Endothelial cell of umbilical vein (primary cell): Measurements from ENCODE around the gene INPP5A. TPM values are rescaled to one million over a fixed set of nuclear protein-coding genes. Genes with fewer than 3 reads are reported as not detected.

Experiments used
- BruUV-seq: library from RNA; stranded (reverse); fragments of 400-500 nt; replicated peaks from 2 replicates; lab custom pipeline; 2021; lab: Mats Ljungman, UMichigan
- CTCF ChIA-PET: fragments of 300-600, 350-600 bp; sonication (Branson Sonifier 250); formaldehyde crosslinking; loops from one replicate; lab custom pipeline; 2021; ENCODE audit warnings: antibody characterized with exemption, inconsistent platforms; lab: Charles Lee
- POLR2A ChIA-PET: fragments of 300-600, 350-600 bp; sonication (Branson Sonifier 250); formaldehyde crosslinking; loops from one replicate; lab custom pipeline; 2021; ENCODE audit warnings: antibody characterized with exemption, inconsistent platforms; lab: Charles Lee
- DNase-seq: peaks from one replicate; pipeline ENCODE4 v3.0.0-alpha.2; 2011; ENCODE audit warnings: low read depth, low spot score
- FAIRE-seq: peaks from 2 replicates; lab custom pipeline; 2011; peaks lifted over from hg19 to GRCh38; lab: Jason Lieb, UNC
- H2AFZ ChIP-seq: 2 replicates; pipeline ENCODE4 v1.6.0; 2012; ENCODE audit warnings: low read depth, low read length, control low read depth, inconsistent platforms
- H3K27ac ChIP-seq: 2 replicates; pipeline ENCODE4 v1.5.1; 2011; ENCODE audit warnings: low read depth, mild to moderate bottlenecking, control low read depth, low read length, moderate library complexity; ENCODE audit not compliant: insufficient read depth
- H3K27me3 ChIP-seq, 2 experiments: 2 replicates each; pipeline versions ENCODE4 v1.6.0 to v1.6.1; 2011; ENCODE audit warnings: low read length in 2 of 2, mixed read lengths in 1 of 2; ENCODE audit not compliant: control insufficient read depth in 2 of 2, insufficient read depth in 2 of 2
- H3K36me3 ChIP-seq, 2 experiments: 2 replicates in 1 of 2; 3 replicates in 1 of 2; pipeline ENCODE4 v1.5.1; 2011; ENCODE audit warnings: low read length in 2 of 2, mild to moderate bottlenecking in 1 of 2, moderate library complexity in 1 of 2; ENCODE audit not compliant: control insufficient read depth in 2 of 2, insufficient read depth in 2 of 2; ENCODE audit errors: extremely low read depth in 1 of 2
- H3K4me1 ChIP-seq: 3 replicates; pipeline ENCODE4 v1.5.1; 2011; ENCODE audit warnings: mild to moderate bottlenecking, low read length; ENCODE audit not compliant: control insufficient read depth, insufficient read depth; ENCODE audit errors: extremely low read depth
- H3K4me2 ChIP-seq: 2 replicates; pipeline ENCODE4 v1.6.1; 2011; ENCODE audit warnings: low read length, control low read depth, mixed read lengths; ENCODE audit not compliant: insufficient read depth
- H3K4me3 ChIP-seq, 3 experiments: fragments of 200-600 bp in 1 of 3; sonication (generic), shearing (Covaris generic) in 1 of 3; replicated peaks in 1 of 3; 2 replicates each; pipeline ENCODE4 v1.5.1; 2011 to 2016; ENCODE audit warnings: control low read depth in 3 of 3, low read length in 3 of 3, mild to moderate bottlenecking in 2 of 3, inconsistent platforms in 1 of 3, low read depth in 1 of 3, moderate library complexity in 1 of 3; ENCODE audit not compliant: insufficient read depth in 1 of 3
- H3K79me2 ChIP-seq: 2 replicates; pipeline ENCODE4 v1.6.0; 2012; ENCODE audit warnings: low read length, inconsistent platforms; ENCODE audit not compliant: control insufficient read depth, insufficient read depth
- H3K9ac ChIP-seq: replicated peaks from 2 replicates; pipeline ENCODE3; 2011; ENCODE audit warnings: low read length, control low read depth; ENCODE audit not compliant: insufficient read depth; ENCODE audit errors: extremely low read depth
- H3K9me1 ChIP-seq: replicated peaks from 3 replicates; pipeline ENCODE4 v1.6.0; 2011; ENCODE audit warnings: mild to moderate bottlenecking, low read length; ENCODE audit not compliant: control insufficient read depth, insufficient read depth; ENCODE audit errors: extremely low read depth
- H3K9me3 ChIP-seq: replicated peaks from 2 replicates; pipeline ENCODE4 v1.5.1; 2012; ENCODE audit warnings: low read length, inconsistent platforms; ENCODE audit not compliant: control insufficient read depth, insufficient read depth
- H4K20me1 ChIP-seq: replicated peaks from 2 replicates; pipeline ENCODE3; 2011; ENCODE audit warnings: mild to moderate bottlenecking, low read length; ENCODE audit not compliant: control insufficient read depth, insufficient read depth; ENCODE audit errors: extremely low read depth
- CTCF ChIP-seq, 2 donors: IDR thresholded peaks; 1 replicate in 1 of 2; 2 replicates in 1 of 2; pipeline ENCODE4 v1.5.1; 2011; ENCODE audit warnings: low read length in 2 of 2, mild to moderate bottlenecking in 2 of 2, moderate library complexity in 2 of 2, control low read depth in 1 of 2, inconsistent platforms in 1 of 2, low read depth in 1 of 2; ENCODE audit not compliant: insufficient read depth in 1 of 2; ENCODE audit errors: extremely low read depth in 1 of 2
- EZH2 ChIP-seq: IDR thresholded peaks from 2 replicates; pipeline ENCODE4 v1.6.1; 2012; ENCODE audit warnings: borderline replicate concordance, low read depth, mild to moderate bottlenecking, moderate library complexity, low read length, inconsistent platforms; ENCODE audit not compliant: severe bottlenecking
- JUN ChIP-seq: IDR thresholded peaks from 2 replicates; pipeline ENCODE4 v1.6.1; 2011; ENCODE audit warnings: borderline replicate concordance, low read depth; ENCODE audit not compliant: insufficient read length, insufficient read depth
- MAX ChIP-seq: IDR thresholded peaks from 2 replicates; pipeline ENCODE4 v1.6.1; 2011; ENCODE audit not compliant: insufficient read depth, insufficient read length
- MYC ChIP-seq: IDR thresholded peaks from one replicate; pipeline ENCODE4 v1.6.1; 2011; ENCODE audit warnings: mild to moderate bottlenecking, low read depth, low read length
- dilution Hi-C: fragments of 300-500 bp; cut with MboI; formaldehyde crosslinking; loops from one replicate; pipeline ENCODE4 v1.15.0; 2019; ENCODE audit warnings: low sequenced_read_pairs; ENCODE audit not compliant: extremely low pct_ligation_motif_present
- intact Hi-C: fragments of 100-400 bp; cut with micrococcal nuclease; formaldehyde crosslinking; loops from one replicate; pipeline ENCODE4 v1.10.0; 2022
- polyA plus RNA-seq, 4 experiments: library from polyadenylated mRNA; depleted of rRNA in 3 of 4; stranded (reverse) in 3 of 4; unstranded in 1 of 4; fragments of >200 nt; gene quantifications; 2 replicates each; pipeline versions ENCODE4 v1.2.1 to v1.2.3, GENCODE V29; 2011 to 2012; ENCODE audit warnings: missing spikeins in 1 of 4
- total RNA-seq: library from RNA; stranded (reverse); gene quantifications from 2 replicates; pipeline ENCODE4 v1.2.3, GENCODE V29; 2021

Gene INPP5A
- total and polyA plus RNA-seq, 2 donors (not counting 3 experiments of a cell fraction or from before 2014, with no cell fraction given): 22.9 to 33.2 TPM

GRCh38 chr10:132666705-132667341 is 129.2 kb downstream of the INPP5A start:
- CTCF ChIA-PET: interaction anchor here (1.0 to 3.5 kb wide), 4 partner anchors 9 to 641 kb away, joined by 3 to 21 read pairs (median 4); no protein-coding TSS in a partner anchor
- no peak for DNase-seq
- no peaks in the 10 kb centered on the region for H3K27me3 ChIP-seq
- H2AFZ ChIP-seq: no peak overlapping the region
- no peaks in the 10 kb centered on the region for H4K20me1 ChIP-seq
- dilution Hi-C loops: no loop called here
- POLR2A ChIA-PET: no interaction called here
- H3K27ac ChIP-seq: peak overlapping the region; percentile 87
- peaks cover 22% of the 10 kb centered on the region for H3K79me2 ChIP-seq
- peak; percentile 44 for FAIRE-seq
- TF ChIP-seq JUN: no peak
- TF ChIP-seq MAX: no peak
- TF ChIP-seq CTCF (IDR thresholded peaks at IDR 0.05; ENCODE audit: extremely low read depth in 1 of 2, insufficient read depth in 1 of 2, low read depth in 1 of 2, low read length in 2 of 2): no peak
- TF ChIP-seq EZH2: no peak
- no peak for TF ChIP-seq MYC
- H3K9me3 ChIP-seq: no peaks in the 10 kb centered on the region
- H3K4me1 ChIP-seq: peaks cover 30% of the 10 kb centered on the region
- intact Hi-C loops: loop anchor here (5.0 to 10.0 kb wide), 3 partner anchors 120 to 638 kb away; partner anchors contain the start of genes CFAP46, NKX6-2, TUBGCP2 and ZNF511
- no TSS peak for BruUV-seq
- no peaks in the 10 kb centered on the region for H3K9me1 ChIP-seq
- H3K4me3 ChIP-seq: peak overlapping the region in 2 of 3 experiments; percentile 34 to 44
- no peaks in the 10 kb centered on the region for H3K36me3 ChIP-seq
- peak overlapping the region; percentile 68 for H3K4me2 ChIP-seq
- peak overlapping the region; percentile 11 for H3K9ac ChIP-seq
